Testis (tissue), 3 donors: ENCODE results near the gene RNF144B. TPM values are rescaled to one million over a fixed set of nuclear protein-coding genes. Genes with fewer than 3 reads are reported as not detected.
"Not testable (repeated sequence)": the region's sequence is repeated elsewhere in the genome, so short reads cannot be mapped to it uniquely, and the experiment has no call there.

Experiments
- DNase-seq: peaks from one replicate; pipeline ENCODE4 v3.0.0-alpha.2; 2019
- H3K27ac ChIP-seq, 2 donors: fragments of 200-600 bp; sonication (generic); one replicate each; pipeline ENCODE4 v1.5.1; 2019
- H3K27me3 ChIP-seq: fragments of 200-600 bp; sonication (generic); one replicate; pipeline ENCODE4 v1.5.1; 2019
- H3K36me3 ChIP-seq: fragments of 200-600 bp; sonication (generic); one replicate; pipeline ENCODE4 v1.5.1; 2017; ENCODE audit warnings: low read depth; ENCODE audit errors: missing control alignments
- H3K4me1 ChIP-seq: fragments of 200-600 bp; sonication (generic); one replicate; pipeline ENCODE4 v1.5.1; 2019
- H3K4me3 ChIP-seq, 2 donors: fragments of 200-600 bp; sonication (generic); one replicate each; pipeline ENCODE4 v1.5.1; 2017 to 2019
- H3K9me3 ChIP-seq: fragments of 200-600 bp; sonication (generic); one replicate; pipeline ENCODE4 v1.5.1; 2017
- POLR2A ChIP-seq: fragments of 450-650 bp; IDR thresholded peaks from one replicate; pipeline ENCODE4 v1.6.1; 2017; ENCODE audit warnings: antibody characterized with exemption, mild to moderate bottlenecking, moderate library complexity
- WGBS, 2 donors: methylation state at CpG; one replicate each; pipeline ENCODE4 v1.1.5; 2018; 5-methylcytosine and 5-hydroxymethylcytosine counted together
- intact Hi-C: fragments of 100-400 bp; cut with DNase I; formaldehyde crosslinking; loops from one replicate; pipeline ENCODE4 v1.15.1; 2023; ENCODE audit warnings: low total_unique reads
- polyA plus RNA-seq: library from polyadenylated mRNA; stranded (reverse); fragments of 350-450 nt; fragmentation: Illumina TruSeq; extraction: RNeasy Lipid Tissue Mini Kit (QIAGEN cat#74804); gene quantifications from one replicate; pipeline ENCODE4 v1.2.3, GENCODE V29; 2014; ENCODE audit warnings: low read depth, low replicate concordance; ENCODE audit not compliant: insufficient read depth
- total RNA-seq, 2 donors: library from RNA; depleted of rRNA; stranded (reverse); fragments of >200 nt; gene quantifications; one replicate each; pipeline ENCODE4 v1.2.3, GENCODE V29; 2016
- TF ChIP-seq, protein P1 (sequence below), 3 experiments: fragments of 450-650 bp in 2 of 3; fragments of 200-600 bp in 1 of 3; sonication (generic) in 1 of 3; IDR thresholded peaks; one replicate each; pipeline ENCODE4 v1.5.1; 2016 to 2019; ENCODE audit warnings: antibody characterized with exemption in 3 of 3, mild to moderate bottlenecking in 2 of 3, moderate library complexity in 1 of 3

RNF144B gene
- total and polyA plus RNA-seq, 3 donors from 2014 or later, result 6.1 to 6.3 (median 6.1) TPM

DNA sequence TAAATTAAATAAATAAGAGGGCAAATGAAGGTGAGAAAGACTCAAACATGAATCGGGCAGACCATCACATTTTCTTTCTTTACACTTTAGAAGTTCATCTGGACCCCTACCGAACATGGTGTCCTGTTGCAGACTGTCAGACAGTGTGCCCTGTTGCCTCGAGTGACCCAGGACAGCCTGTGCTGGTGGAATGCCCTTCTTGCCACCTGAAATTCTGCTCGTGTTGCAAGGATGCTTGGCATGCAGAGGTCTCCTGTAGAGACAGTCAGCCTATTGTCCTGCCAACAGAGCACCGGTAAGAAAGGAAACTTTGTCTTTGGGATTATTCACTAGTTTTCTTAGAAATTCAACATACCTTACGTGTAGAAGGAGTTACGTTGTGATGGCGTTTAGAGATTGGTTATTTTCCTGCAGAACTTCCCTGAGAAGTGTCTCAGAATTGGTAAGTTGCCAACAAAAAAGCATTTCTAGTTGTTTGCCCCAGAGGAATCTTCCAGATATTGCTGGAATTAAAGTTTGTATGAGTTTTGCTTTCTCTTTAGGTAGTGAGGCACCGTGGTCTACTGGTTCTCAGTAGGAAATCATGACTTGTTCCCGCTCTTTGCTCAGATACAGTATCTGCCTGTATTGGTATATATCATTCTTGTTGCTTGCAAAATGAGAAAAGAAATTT lies 70.1 kb downstream of the RNF144B start:
- no peak for TF ChIP-seq POLR2A
- TF ChIP-seq, protein P1, sequence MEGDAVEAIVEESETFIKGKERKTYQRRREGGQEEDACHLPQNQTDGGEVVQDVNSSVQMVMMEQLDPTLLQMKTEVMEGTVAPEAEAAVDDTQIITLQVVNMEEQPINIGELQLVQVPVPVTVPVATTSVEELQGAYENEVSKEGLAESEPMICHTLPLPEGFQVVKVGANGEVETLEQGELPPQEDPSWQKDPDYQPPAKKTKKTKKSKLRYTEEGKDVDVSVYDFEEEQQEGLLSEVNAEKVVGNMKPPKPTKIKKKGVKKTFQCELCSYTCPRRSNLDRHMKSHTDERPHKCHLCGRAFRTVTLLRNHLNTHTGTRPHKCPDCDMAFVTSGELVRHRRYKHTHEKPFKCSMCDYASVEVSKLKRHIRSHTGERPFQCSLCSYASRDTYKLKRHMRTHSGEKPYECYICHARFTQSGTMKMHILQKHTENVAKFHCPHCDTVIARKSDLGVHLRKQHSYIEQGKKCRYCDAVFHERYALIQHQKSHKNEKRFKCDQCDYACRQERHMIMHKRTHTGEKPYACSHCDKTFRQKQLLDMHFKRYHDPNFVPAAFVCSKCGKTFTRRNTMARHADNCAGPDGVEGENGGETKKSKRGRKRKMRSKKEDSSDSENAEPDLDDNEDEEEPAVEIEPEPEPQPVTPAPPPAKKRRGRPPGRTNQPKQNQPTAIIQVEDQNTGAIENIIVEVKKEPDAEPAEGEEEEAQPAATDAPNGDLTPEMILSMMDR (IDR thresholded peaks at IDR 0.05), result no peak
- Histone ChIP-seq H3K27me3 (no peaks in the 10 kb centered on the region), H3K4me3 (no peak overlapping the region), H3K4me1 (no peaks in the 10 kb centered on the region), H3K36me3 (no peaks in the 10 kb centered on the region), H3K27ac (no peak overlapping the region), H3K9me3 (no peaks in the 10 kb centered on the region)
- DNase-seq, result no peak
- WGBS, 2 donors, result 55 to 69% methylated on average over 10 of the region's 10 CpGs
- intact Hi-C loops, result no loop called here

DNA sequence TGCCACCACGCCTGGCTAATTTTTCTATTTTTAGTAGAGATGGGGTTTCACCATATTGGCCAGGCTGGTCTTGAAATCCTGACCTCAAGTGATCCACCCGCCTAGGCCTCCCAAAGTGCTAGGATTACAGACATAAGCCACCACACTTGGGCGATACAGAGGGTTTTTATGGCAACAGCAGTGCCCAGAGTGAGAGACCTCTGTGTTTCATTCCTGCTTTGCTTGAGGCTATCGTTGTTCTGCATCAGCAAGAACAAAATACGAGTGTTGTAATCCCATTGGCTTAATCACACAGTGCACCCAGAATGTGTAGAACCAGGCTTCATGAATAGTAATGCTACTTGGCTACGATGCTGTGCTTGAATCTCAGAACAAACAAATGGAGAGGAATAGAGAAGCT lies 70.9 kb downstream of the RNF144B start:
- intact Hi-C loops, result not testable (repeated sequence)
- 94 to 96% methylated on average over 6 of the region's 6 CpGs for WGBS, 2 donors

DNA sequence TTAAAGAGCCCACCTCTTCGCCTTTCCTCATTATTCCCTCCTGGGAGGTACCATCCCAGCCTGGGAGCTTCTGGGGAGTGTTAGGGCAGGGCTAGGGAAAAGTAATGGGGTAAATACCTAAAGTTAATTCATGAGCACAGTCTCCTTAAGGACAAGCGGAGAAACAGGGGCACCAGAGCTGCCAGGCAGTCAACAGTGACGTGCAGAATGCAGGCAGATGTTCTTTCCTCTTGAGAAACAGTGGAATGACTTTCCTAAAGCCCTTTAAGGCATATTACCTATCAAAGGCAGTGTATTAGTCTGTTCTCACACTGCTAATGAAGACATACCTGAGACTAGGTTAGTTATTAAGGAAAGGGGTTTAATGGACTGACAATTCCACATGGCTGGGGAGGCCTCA lies 76.3 kb downstream of the RNF144B start:
- no peak for DNase-seq
- TF ChIP-seq POLR2A, result no peak
- TF ChIP-seq, protein P1 (IDR thresholded peaks at IDR 0.05), result no peak
- WGBS, 2 donors, result 89 to 94% methylated on average over 3 of the region's 3 CpGs
- Histone ChIP-seq H3K27me3 (no peaks in the 10 kb centered on the region), H3K9me3 (no peaks in the 10 kb centered on the region), H3K27ac (no peak overlapping the region), H3K4me1 (no peaks in the 10 kb centered on the region), H3K4me3 (no peak overlapping the region), H3K36me3 (no peaks in the 10 kb centered on the region)
- intact Hi-C loops, result no loop called here

More for the DNA sequence above, 70.9 kb downstream of the RNF144B start:
- H3K27me3 ChIP-seq, DNase-seq, H3K4me1 ChIP-seq, H3K27ac ChIP-seq, H3K36me3 ChIP-seq, H3K4me3 ChIP-seq, H3K9me3 ChIP-seq: not testable (repeated sequence)

DNA sequence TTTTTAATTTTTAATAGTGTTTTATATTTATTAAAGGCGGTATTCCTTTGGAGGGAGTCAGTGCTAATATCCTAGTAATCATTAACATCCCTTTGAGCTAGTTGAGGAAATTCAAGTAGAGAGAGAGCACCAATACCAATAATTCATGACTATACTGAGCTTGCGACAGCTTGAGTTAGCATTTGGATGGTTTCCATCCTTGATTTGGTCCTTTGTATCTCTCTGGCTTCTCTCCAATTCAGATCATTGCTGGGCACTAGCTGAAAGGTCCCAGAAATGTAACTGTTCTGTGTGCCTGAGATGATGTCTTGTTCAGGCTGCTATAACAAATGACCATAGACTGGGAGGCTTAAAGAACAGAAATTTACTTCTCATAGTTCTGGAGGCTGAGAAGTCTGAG lies 77.0 kb downstream of the RNF144B start:
- WGBS, 2 donors, result 82 to 86% methylated on average over 2 of the region's 2 CpGs
- Histone ChIP-seq H3K4me3 (no peak overlapping the region), H3K27me3 (no peaks in the 10 kb centered on the region), H3K27ac (no peak overlapping the region), H3K4me1 (no peaks in the 10 kb centered on the region), H3K36me3 (no peaks in the 10 kb centered on the region), H3K9me3 (no peaks in the 10 kb centered on the region)
- TF ChIP-seq, protein P1 (IDR thresholded peaks at IDR 0.05), result no peak
- TF ChIP-seq POLR2A, result no peak
- intact Hi-C loops, result no loop called here
- DNase-seq, result no peak

DNA sequence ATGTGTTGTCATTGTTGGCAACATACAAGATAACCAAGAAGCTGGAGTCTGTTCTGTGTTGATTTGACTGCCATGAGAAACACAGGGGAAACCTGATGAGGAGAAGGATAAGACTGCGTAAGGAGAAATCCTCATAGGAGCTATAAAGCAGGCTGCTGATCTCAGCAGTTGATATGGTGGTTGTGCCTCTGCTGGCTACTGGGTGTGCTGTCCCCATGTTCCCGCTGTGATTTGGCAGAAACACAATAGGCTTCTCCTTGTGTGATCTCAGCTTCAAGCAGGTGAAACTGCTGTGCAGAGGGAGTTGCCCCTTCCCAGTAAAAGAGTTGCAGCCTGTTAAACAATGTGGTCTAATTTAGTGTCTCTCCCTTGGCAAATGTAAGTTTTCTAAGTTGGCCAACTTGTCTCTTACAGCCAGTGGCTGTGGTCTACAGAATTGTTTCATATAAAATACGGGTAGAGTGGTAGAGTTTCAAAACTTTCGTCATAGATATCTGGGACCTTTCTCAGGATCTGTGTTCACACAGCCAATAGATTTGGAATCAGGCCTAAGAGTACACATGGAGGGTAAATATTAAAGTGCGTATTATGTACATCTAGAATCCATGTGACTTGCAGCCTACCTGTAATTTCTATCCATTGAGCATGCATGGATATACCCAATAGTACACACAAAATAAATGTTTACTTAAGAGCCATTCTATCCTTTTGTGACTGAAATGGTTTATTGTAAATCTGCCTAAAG lies 78.4 kb downstream of the RNF144B start:
- no peaks in the 10 kb centered on the region for H3K9me3 ChIP-seq
- 91 to 94% methylated on average over 5 of the region's 5 CpGs for WGBS, 2 donors
- intact Hi-C loops, result no loop called here
- H3K36me3 ChIP-seq, result no peaks in the 10 kb centered on the region
- TF ChIP-seq, protein P1 (IDR thresholded peaks at IDR 0.05), result no peak
- TF ChIP-seq POLR2A, result no peak
- H3K4me1 ChIP-seq, result no peaks in the 10 kb centered on the region
- H3K4me3 ChIP-seq, result no peak overlapping the region
- no peak overlapping the region for H3K27ac ChIP-seq
- no peaks in the 10 kb centered on the region for H3K27me3 ChIP-seq
- DNase-seq, result no peak
